Kidney (tissue), 14 donors: ENCODE data around the gene ACMSD. TPM values are rescaled to one million over a fixed set of nuclear protein-coding genes. Genes with fewer than 3 reads are reported as not detected.

Source experiments
- DNase-seq, 5 donors: peaks; one replicate each; pipeline ENCODE4 v3.0.0-alpha.2; 2013 to 2020
- FAIRE-seq: peaks from 2 replicates; lab custom pipeline; 2012; peaks lifted over from hg19 to GRCh38; lab: Jason Lieb, UNC
- H3K27ac ChIP-seq, 2 donors: one replicate each; pipeline ENCODE4 v1.7.0; 2013; ENCODE audit warnings: low read depth in 2 of 2, low read length in 2 of 2, inconsistent platforms in 1 of 2
- H3K27me3 ChIP-seq: one replicate; pipeline ENCODE4 v1.7.1; 2013; ENCODE audit warnings: low read length, inconsistent platforms; ENCODE audit not compliant: control insufficient read depth, insufficient read depth
- H3K36me3 ChIP-seq, 3 donors: one replicate each; pipeline versions ENCODE4 v1.7.0 to v1.7.1; 2013; ENCODE audit warnings: low read length in 3 of 3, control low read depth in 1 of 3, inconsistent platforms in 1 of 3; ENCODE audit not compliant: insufficient read depth in 3 of 3, control insufficient read depth in 2 of 3
- H3K4me1 ChIP-seq, 3 donors: one replicate each; pipeline versions ENCODE4 v1.7.0 to v1.7.1; 2013; ENCODE audit warnings: low read length in 3 of 3, inconsistent platforms in 1 of 3, low read depth in 1 of 3; ENCODE audit not compliant: control insufficient read depth in 2 of 3, insufficient read depth in 2 of 3
- H3K4me3 ChIP-seq, 3 donors: one replicate each; pipeline versions ENCODE4 v1.7.0 to v1.8.1; 2013; ENCODE audit warnings: low read length in 3 of 3, control low read depth in 1 of 3, inconsistent platforms in 1 of 3
- H3K9ac ChIP-seq, 3 donors: one replicate each; pipeline versions ENCODE4 v1.7.0 to v1.7.1; 2013; ENCODE audit warnings: low read length in 3 of 3, control low read depth in 1 of 3, inconsistent platforms in 1 of 3
- H3K9me3 ChIP-seq, 3 donors: one replicate each; pipeline versions ENCODE4 v1.7.0 to v1.7.1; 2013; ENCODE audit warnings: low read length in 3 of 3, control low read depth in 1 of 3, inconsistent platforms in 1 of 3; ENCODE audit not compliant: control insufficient read depth in 2 of 3, insufficient read depth in 1 of 3
- intact Hi-C: fragments of 100-400 bp; cut with DNase I; formaldehyde crosslinking; loops from one replicate; pipeline ENCODE4 v1.11.1; 2022
- polyA plus RNA-seq: library from polyadenylated mRNA; stranded (reverse); fragments of 350-450 nt; fragmentation: Illumina TruSeq; extraction: RNeasy Lipid Tissue Mini Kit (QIAGEN cat#74804); gene quantifications from one replicate; pipeline ENCODE4 v1.2.3, GENCODE V29; 2014; ENCODE audit warnings: low read depth, low replicate concordance; ENCODE audit not compliant: insufficient read depth
- total RNA-seq: library from RNA; stranded (reverse); fragmentation: NEBNext Ultra II Directional; extraction: Animal tissue kit (Norgen Biotek cat#: 25700); gene quantifications from one replicate; pipeline ENCODE4 v1.2.1, GENCODE V29; 2021
- TF ChIP-seq, protein P1 (sequence below): IDR thresholded peaks from 3 replicates; pipeline ENCODE4 v1.5.1; 2012; ENCODE audit warnings: mild to moderate bottlenecking, moderate library complexity, borderline replicate concordance; ENCODE audit not compliant: insufficient read depth; ENCODE audit errors: extremely low read depth
- donor health status: control.
- donor health status: control.
- donor health status: control.
- donor health status: control.
- donor health status: control.
- donor health status: DM: yes; HTN: yes; CAD: no.
- donor health status: Normal renal cell carcinoma (clear cell type).

Gene ACMSD
- total and polyA plus RNA-seq, 2 donors from 2014 or later: 44.0 to 152 TPM

DNA sequence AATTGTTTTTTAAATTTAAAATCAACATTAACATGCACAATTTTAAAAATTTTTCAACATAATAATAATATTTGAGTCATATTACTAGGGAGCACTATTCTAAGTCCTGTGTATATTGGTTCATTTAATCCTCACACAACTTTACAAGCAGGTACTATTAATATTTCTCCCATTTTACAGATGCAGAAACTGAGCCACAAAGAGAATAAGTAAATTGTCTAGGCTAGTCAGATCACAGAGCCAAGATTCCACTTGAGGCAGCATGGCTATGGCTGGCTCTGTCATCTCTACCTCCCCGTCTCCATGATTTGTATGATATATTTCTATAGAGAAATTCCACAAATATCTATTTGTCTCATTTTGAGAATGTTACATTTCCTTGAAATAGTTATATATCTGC, 95.3 kb downstream of the ACMSD start:
- Histone ChIP-seq H3K4me3 (no peak overlapping the region), H3K27ac (no peak overlapping the region), H3K9me3 (no peaks in the 10 kb centered on the region), H3K27me3 (no peaks in the 10 kb centered on the region), H3K9ac (no peak overlapping the region), H3K4me1 (peaks cover 0 to 15% (median 12%) of the 10 kb centered on the region in 3 donors), H3K36me3 (peaks cover 2 to 3% (median 2%) of the 10 kb centered on the region in 3 donors)
- TF ChIP-seq, protein P1, sequence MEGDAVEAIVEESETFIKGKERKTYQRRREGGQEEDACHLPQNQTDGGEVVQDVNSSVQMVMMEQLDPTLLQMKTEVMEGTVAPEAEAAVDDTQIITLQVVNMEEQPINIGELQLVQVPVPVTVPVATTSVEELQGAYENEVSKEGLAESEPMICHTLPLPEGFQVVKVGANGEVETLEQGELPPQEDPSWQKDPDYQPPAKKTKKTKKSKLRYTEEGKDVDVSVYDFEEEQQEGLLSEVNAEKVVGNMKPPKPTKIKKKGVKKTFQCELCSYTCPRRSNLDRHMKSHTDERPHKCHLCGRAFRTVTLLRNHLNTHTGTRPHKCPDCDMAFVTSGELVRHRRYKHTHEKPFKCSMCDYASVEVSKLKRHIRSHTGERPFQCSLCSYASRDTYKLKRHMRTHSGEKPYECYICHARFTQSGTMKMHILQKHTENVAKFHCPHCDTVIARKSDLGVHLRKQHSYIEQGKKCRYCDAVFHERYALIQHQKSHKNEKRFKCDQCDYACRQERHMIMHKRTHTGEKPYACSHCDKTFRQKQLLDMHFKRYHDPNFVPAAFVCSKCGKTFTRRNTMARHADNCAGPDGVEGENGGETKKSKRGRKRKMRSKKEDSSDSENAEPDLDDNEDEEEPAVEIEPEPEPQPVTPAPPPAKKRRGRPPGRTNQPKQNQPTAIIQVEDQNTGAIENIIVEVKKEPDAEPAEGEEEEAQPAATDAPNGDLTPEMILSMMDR: no peak
- DNase-seq: no peak
- FAIRE-seq: no peak
- intact Hi-C loops: no loop called here

- H3K27me3 ChIP-seq: no peaks in the 10 kb centered on the region
- H3K9ac ChIP-seq: no peak overlapping the region
- no peak for FAIRE-seq
- peaks cover 0 to 15% (median 12%) of the 10 kb centered on the region in 3 donors for H3K4me1 ChIP-seq
- no peak for DNase-seq
- intact Hi-C loops: no loop called here
- TF ChIP-seq, protein P1: no peak
- no peak overlapping the region for H3K4me3 ChIP-seq
- no peak overlapping the region for H3K27ac ChIP-seq
- peaks cover 2 to 3% (median 2%) of the 10 kb centered on the region in 3 donors for H3K36me3 ChIP-seq
- no peaks in the 10 kb centered on the region for H3K9me3 ChIP-seq
These were observed 95.7 kb downstream of the ACMSD start for GRCh38 chr2:134934150-134934549.

GRCh38 chr2:134934641-134935040, 96.2 kb downstream of the ACMSD start:
- Histone ChIP-seq H3K9me3 (no peaks in the 10 kb centered on the region), H3K4me1 (peaks cover 0 to 15% (median 12%) of the 10 kb centered on the region in 3 donors), H3K9ac (no peak overlapping the region), H3K27me3 (no peaks in the 10 kb centered on the region), H3K4me3 (peak overlapping the region in 1 of 3 donors; percentile 14), H3K36me3 (peaks cover 2 to 3% (median 2%) of the 10 kb centered on the region in 3 donors), H3K27ac (no peak overlapping the region)
- DNase-seq (no peak), FAIRE-seq (no peak)
- intact Hi-C loops: no loop called here
- TF ChIP-seq, protein P1: no peak

DNA sequence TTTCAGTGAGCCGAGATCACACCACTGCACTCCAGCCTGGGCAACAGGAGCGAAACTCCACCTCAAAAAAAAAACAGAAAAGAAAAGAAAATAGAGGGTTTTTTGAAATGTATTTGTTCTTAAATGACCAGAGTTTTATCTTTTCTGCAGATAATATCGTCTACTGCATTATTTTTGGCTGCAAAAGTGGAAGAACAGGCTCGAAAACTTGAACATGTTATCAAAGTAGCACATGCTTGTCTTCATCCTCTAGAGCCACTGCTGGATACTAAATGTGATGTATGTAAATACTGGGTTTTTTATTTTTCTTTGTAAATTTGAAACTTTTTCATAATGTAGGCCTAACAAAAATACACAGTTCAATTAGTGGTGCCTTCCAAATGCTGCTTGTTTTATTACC, 98.3 kb downstream of the ACMSD start:
- H3K4me1 ChIP-seq: peaks cover 0 to 15% (median 12%) of the 10 kb centered on the region in 3 donors
- H3K36me3 ChIP-seq: peaks cover 2 to 9% (median 3%) of the 10 kb centered on the region in 3 donors
- no peak overlapping the region for H3K27ac ChIP-seq
- TF ChIP-seq, protein P1: no peak
- FAIRE-seq (no peak), DNase-seq (no peak)
- H3K27me3 ChIP-seq: no peaks in the 10 kb centered on the region
- intact Hi-C loops: no loop called here
- no peak overlapping the region for H3K4me3 ChIP-seq
- H3K9ac ChIP-seq: no peak overlapping the region
- H3K9me3 ChIP-seq: no peaks in the 10 kb centered on the region
